OCI-LY3 (cell line): Measurements from ENCODE around the gene CAMTA1.

Experiments
- H2AFZ ChIP-seq: fragments of 200-600, 300-600 bp; shearing (Covaris generic); 2 replicates; pipeline ENCODE4 v1.6.0; 2014; ENCODE audit warnings: antibody characterized with exemption, low read depth, low read length
- H3K27ac ChIP-seq: fragments of 200-600, 300-600 bp; sonication (generic); 2 replicates; pipeline ENCODE4 v1.5.1; 2014; ENCODE audit warnings: mild to moderate bottlenecking, low read length, moderate library complexity, mixed read lengths
- H3K27me3 ChIP-seq: fragments of 200-600, 300-600 bp; sonication (generic); 2 replicates; pipeline ENCODE4 v1.6.1; 2014; ENCODE audit warnings: low read depth, low read length, mixed read lengths
- H3K36me3 ChIP-seq: fragments of 200-600, 300-600 bp; sonication (generic); replicated peaks from 2 replicates; pipeline ENCODE3; 2014; ENCODE audit warnings: low read depth, low read length, mixed read lengths
- H3K4me1 ChIP-seq: fragments of 300-600, 200-600 bp; sonication (generic); 2 replicates; pipeline ENCODE4 v1.6.1; 2014; ENCODE audit warnings: low read length, mixed read lengths
- H3K4me2 ChIP-seq: fragments of 200-600, 300-600 bp; sonication (generic); 2 replicates; pipeline ENCODE4 v1.6.1; 2014; ENCODE audit warnings: low read length, mixed read lengths
- H3K4me3 ChIP-seq: fragments of 300-600, 200-600 bp; sonication (generic); 2 replicates; pipeline ENCODE4 v1.5.1; 2014; ENCODE audit warnings: antibody characterized with exemption, mild to moderate bottlenecking, low read length, moderate library complexity
- H3K79me2 ChIP-seq: fragments of 300-600, 200-600 bp; shearing (Covaris generic); 2 replicates; pipeline ENCODE4 v1.6.1; 2014; ENCODE audit warnings: mild to moderate bottlenecking, low read length, mixed read lengths
- H3K9ac ChIP-seq: fragments of 300-600, 200-600 bp; shearing (Covaris generic); 2 replicates; pipeline ENCODE4 v1.6.0; 2014; ENCODE audit warnings: mild to moderate bottlenecking, low read length, moderate library complexity
- H3K9me3 ChIP-seq: fragments of 200-600, 300-600 bp; shearing (Covaris generic); 2 replicates; pipeline ENCODE4 v1.6.1; 2014; ENCODE audit warnings: low read length, mixed read lengths; ENCODE audit not compliant: insufficient read depth
- H4K20me1 ChIP-seq: fragments of 200-600, 300-600 bp; sonication (generic); 2 replicates; pipeline ENCODE4 v1.6.1; 2016; ENCODE audit warnings: low read length, mixed read lengths; ENCODE audit not compliant: insufficient read depth
- EZH2phosphoT487 ChIP-seq: fragments of 200-600 bp; shearing (Covaris generic); IDR thresholded peaks from 2 replicates; pipeline ENCODE4 v1.6.1; 2018; ENCODE audit warnings: antibody characterized with exemption, mixed run types, low read depth
- TF ChIP-seq, protein P1 (sequence below): fragments of 200-600, 300-600 bp; sonication (generic); IDR thresholded peaks from 2 replicates; pipeline ENCODE4 v1.5.1; 2014; ENCODE audit warnings: antibody characterized with exemption, low read length, low read depth

CAMTA1 gene

DNA sequence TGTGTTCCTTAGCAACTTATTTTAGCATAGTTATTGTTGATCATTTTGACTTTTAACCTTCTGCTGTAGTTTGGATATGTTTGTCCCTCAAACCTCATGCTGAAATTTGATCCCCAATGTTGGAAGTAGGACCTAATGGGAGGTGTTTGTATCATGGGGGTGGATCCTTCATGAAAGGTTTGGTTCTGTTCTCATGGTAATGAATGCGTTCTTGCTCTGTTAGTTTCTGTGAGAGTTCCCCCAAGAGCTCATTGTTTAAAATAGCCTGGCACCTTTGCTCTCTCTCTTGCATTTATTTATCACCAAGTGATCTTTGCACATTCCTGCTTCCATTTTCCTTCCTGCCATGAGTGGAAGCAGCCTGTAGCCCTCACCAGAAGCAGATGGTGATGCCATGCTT lies 613.7 kb downstream of the CAMTA1 start:
- peaks cover 3% of the 10 kb centered on the region for H3K36me3 ChIP-seq
- H3K27ac ChIP-seq, result no peak overlapping the region
- no peak overlapping the region for H3K4me2 ChIP-seq
- peaks cover 6% of the 10 kb centered on the region; the same call in 1 of the 2 replicates for H3K9me3 ChIP-seq
- no peak overlapping the region for H3K4me3 ChIP-seq
- H4K20me1 ChIP-seq, result no peaks in the 10 kb centered on the region
- peaks cover 32% of the 10 kb centered on the region for H3K4me1 ChIP-seq
- no peaks in the 10 kb centered on the region for H3K27me3 ChIP-seq
- no peak overlapping the region for H2AFZ ChIP-seq
- no peak for TF ChIP-seq EZH2phosphoT487
- TF ChIP-seq, protein P1, sequence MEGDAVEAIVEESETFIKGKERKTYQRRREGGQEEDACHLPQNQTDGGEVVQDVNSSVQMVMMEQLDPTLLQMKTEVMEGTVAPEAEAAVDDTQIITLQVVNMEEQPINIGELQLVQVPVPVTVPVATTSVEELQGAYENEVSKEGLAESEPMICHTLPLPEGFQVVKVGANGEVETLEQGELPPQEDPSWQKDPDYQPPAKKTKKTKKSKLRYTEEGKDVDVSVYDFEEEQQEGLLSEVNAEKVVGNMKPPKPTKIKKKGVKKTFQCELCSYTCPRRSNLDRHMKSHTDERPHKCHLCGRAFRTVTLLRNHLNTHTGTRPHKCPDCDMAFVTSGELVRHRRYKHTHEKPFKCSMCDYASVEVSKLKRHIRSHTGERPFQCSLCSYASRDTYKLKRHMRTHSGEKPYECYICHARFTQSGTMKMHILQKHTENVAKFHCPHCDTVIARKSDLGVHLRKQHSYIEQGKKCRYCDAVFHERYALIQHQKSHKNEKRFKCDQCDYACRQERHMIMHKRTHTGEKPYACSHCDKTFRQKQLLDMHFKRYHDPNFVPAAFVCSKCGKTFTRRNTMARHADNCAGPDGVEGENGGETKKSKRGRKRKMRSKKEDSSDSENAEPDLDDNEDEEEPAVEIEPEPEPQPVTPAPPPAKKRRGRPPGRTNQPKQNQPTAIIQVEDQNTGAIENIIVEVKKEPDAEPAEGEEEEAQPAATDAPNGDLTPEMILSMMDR, result no peak
- no peak overlapping the region for H3K9ac ChIP-seq
- H3K79me2 ChIP-seq, result no peaks in the 10 kb centered on the region

- Histone ChIP-seq H4K20me1 (no peaks in the 10 kb centered on the region), H3K27ac (no peak overlapping the region), H3K4me2 (no peak overlapping the region), H3K4me3 (no peak overlapping the region), H2AFZ (no peak overlapping the region), H3K4me1 (peaks cover 38% of the 10 kb centered on the region), H3K9me3 (peaks cover 6% of the 10 kb centered on the region; the same call in 1 of the 2 replicates), H3K9ac (no peak overlapping the region), H3K36me3 (peaks cover 3% of the 10 kb centered on the region), H3K27me3 (no peaks in the 10 kb centered on the region), H3K79me2 (no peaks in the 10 kb centered on the region)
- no peak for TF ChIP-seq EZH2phosphoT487
- TF ChIP-seq, protein P1, result no peak
Measured at GRCh38 chr1:7399514-7400125, 614.4 kb downstream of the CAMTA1 start.

- Histone ChIP-seq H3K4me3 (no peak overlapping the region), H3K9me3 (peaks cover 6% of the 10 kb centered on the region; the same call in 1 of the 2 replicates), H3K79me2 (no peaks in the 10 kb centered on the region), H2AFZ (no peak overlapping the region), H3K4me1 (peaks cover 48% of the 10 kb centered on the region), H3K36me3 (peaks cover 3% of the 10 kb centered on the region), H3K27ac (no peak overlapping the region), H3K9ac (no peak overlapping the region), H3K27me3 (no peaks in the 10 kb centered on the region), H4K20me1 (no peaks in the 10 kb centered on the region), H3K4me2 (no peak overlapping the region)
- no peak for TF ChIP-seq EZH2phosphoT487
- TF ChIP-seq, protein P1, result no peak
Measured at GRCh38 chr1:7400566-7400965, 615.3 kb downstream of the CAMTA1 start.

- Histone ChIP-seq H3K79me2 (no peaks in the 10 kb centered on the region), H4K20me1 (no peaks in the 10 kb centered on the region), H3K4me3 (peak overlapping the region; percentile 74), H3K9me3 (peaks cover 6% of the 10 kb centered on the region; the same call in 1 of the 2 replicates), H3K4me1 (peaks cover 62% of the 10 kb centered on the region), H3K4me2 (peak overlapping the region; percentile 86), H3K9ac (peak overlapping the region; percentile 65; the same call in 1 of the 2 replicates), H2AFZ (no peak overlapping the region), H3K36me3 (peaks cover 3% of the 10 kb centered on the region), H3K27me3 (no peaks in the 10 kb centered on the region), H3K27ac (peak overlapping the region; percentile 87)
- TF ChIP-seq EZH2phosphoT487, result no peak
- TF ChIP-seq, protein P1, result no peak
Measured at GRCh38 chr1:7401814-7402547, 616.7 kb downstream of the CAMTA1 start.
